ENCODE results near the gene ANO10. TPM values are rescaled to one million over a fixed set of nuclear protein-coding genes. Genes with fewer than 3 reads are reported as not detected.
"Not testable (repeated sequence)": the region's sequence is repeated elsewhere in the genome, so short reads cannot be mapped to it uniquely, and the experiment has no call there.

The ANO10 gene
- total and polyA plus RNA-seq, 4 donors = 19.9 to 33.2 (median 25.3) TPM

DNA sequence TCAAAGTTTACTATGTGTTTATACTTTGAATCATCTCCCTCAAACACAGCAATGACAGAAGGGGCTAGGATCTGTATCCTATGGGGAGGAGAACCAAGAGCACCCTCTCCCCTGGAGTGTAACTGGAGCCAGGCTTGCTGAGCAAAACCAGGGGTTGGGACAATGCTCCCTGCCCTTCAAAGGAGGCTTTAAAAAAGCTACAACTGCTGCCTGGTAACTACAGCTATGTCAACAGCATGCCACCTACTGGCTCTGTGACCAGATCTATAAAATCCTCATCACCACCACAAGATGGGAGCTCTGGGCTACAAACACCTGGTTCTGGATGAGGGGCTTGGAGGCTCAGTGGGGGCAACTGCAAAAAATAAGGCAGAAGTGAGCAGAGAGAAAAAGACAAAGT, 61.9 kb downstream of the ANO10 start:
- H3K9ac ChIP-seq (ENCODE audit: insufficient read depth in 1 of 2, low read length in 2 of 2) = no peak overlapping the region
- H3K4me3 ChIP-seq = no peak overlapping the region
- DNase-seq (no peak), ATAC-seq (ENCODE audit: insufficient read depth, low FRiP score) (no peak)
- H3K36me3 ChIP-seq (ENCODE audit: control insufficient read depth in 4 of 4, insufficient read depth in 4 of 4, low read length in 4 of 4) = peaks cover 0 to 6% (median 1%) of the 10 kb centered on the region in 4 donors
- H3K27ac ChIP-seq (ENCODE audit: low read depth in 1 of 2, low read length in 1 of 2) = no peak overlapping the region
- no peaks in the 10 kb centered on the region for H3K9me3 ChIP-seq (ENCODE audit: control insufficient read depth in 4 of 4, insufficient read depth in 3 of 4, low read length in 3 of 4)
- no peaks in the 10 kb centered on the region for H3K4me1 ChIP-seq (ENCODE audit: control insufficient read depth in 5 of 5, insufficient read depth in 5 of 5, low read length in 5 of 5)
- TF ChIP-seq, protein P1, sequence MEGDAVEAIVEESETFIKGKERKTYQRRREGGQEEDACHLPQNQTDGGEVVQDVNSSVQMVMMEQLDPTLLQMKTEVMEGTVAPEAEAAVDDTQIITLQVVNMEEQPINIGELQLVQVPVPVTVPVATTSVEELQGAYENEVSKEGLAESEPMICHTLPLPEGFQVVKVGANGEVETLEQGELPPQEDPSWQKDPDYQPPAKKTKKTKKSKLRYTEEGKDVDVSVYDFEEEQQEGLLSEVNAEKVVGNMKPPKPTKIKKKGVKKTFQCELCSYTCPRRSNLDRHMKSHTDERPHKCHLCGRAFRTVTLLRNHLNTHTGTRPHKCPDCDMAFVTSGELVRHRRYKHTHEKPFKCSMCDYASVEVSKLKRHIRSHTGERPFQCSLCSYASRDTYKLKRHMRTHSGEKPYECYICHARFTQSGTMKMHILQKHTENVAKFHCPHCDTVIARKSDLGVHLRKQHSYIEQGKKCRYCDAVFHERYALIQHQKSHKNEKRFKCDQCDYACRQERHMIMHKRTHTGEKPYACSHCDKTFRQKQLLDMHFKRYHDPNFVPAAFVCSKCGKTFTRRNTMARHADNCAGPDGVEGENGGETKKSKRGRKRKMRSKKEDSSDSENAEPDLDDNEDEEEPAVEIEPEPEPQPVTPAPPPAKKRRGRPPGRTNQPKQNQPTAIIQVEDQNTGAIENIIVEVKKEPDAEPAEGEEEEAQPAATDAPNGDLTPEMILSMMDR (IDR thresholded peaks at IDR 0.05; ENCODE audit: control extremely low read depth, extremely low read depth) = no peak
- no peaks in the 10 kb centered on the region for H3K27me3 ChIP-seq (ENCODE audit: control insufficient read depth in 3 of 3, insufficient read depth in 3 of 3, low read length in 2 of 3)

DNA sequence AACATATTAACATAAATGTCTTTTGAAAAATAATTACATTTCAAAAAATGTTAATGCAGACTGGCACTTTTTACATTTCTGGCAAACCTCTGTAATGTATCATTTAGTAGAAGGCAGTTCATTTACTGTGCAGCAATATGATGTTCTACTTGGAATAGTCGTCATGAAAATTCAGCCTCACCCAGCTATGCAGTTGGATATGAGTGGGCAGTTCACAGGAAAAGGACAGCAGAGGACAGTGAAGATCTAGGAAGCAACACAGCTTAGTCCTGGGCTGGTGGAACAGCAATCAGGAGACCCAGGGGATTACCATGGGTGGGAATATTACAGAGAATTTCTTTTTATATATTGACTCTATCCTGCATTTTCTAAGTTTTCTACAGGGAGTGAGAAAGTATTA, 63.6 kb downstream of the ANO10 start:
- Histone ChIP-seq H3K9me3 (ENCODE audit: control insufficient read depth in 4 of 4, insufficient read depth in 3 of 4, low read length in 3 of 4) (no peaks in the 10 kb centered on the region), H3K36me3 (ENCODE audit: control insufficient read depth in 4 of 4, insufficient read depth in 4 of 4, low read length in 4 of 4) (peaks cover 0 to 6% (median 3%) of the 10 kb centered on the region in 4 donors), H3K4me1 (ENCODE audit: control insufficient read depth in 5 of 5, insufficient read depth in 5 of 5, low read length in 5 of 5) (no peaks in the 10 kb centered on the region), H3K4me3 (no peak overlapping the region), H3K27ac (ENCODE audit: low read depth in 1 of 2, low read length in 1 of 2) (no peak overlapping the region), H3K9ac (ENCODE audit: insufficient read depth in 1 of 2, low read length in 2 of 2) (no peak overlapping the region), H3K27me3 (ENCODE audit: control insufficient read depth in 3 of 3, insufficient read depth in 3 of 3, low read length in 2 of 3) (no peaks in the 10 kb centered on the region)
- 80 to 84% methylated on average over 1 of the region's 1 CpG for WGBS, 2 donors
- DNase-seq (no peak), ATAC-seq (ENCODE audit: insufficient read depth, low FRiP score) (no peak)
- TF ChIP-seq, protein P1 (IDR thresholded peaks at IDR 0.05; ENCODE audit: control extremely low read depth, extremely low read depth) = no peak

DNA sequence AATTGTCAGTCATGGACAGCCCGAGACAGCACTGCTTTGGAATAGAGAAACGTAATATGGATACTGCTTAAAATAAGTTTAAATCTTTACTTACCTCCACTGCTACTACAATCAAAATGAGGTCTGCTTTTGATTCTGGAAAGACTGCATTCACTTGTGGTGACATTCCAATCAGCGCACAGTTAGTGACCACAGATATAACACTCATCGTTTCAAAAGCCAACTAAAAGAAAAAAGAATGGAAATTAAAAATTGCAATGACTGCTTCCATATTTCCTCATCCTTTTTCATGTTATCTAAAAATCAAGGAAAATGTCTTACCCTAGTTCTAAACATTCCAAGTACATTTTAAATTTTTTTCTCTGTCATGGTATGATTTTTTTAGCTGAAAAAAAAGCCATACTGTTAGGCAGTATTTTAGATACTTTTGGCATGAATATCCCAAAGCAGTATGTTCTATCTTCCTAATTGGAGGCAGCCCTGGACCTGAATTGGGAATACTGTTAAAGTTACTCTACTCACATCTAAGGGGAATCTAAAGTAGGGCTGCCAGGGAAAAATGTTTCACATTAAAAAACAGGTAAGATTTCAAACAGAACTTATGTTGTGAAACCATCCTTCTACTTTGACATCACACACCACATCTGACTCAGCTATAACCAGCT, 72.1 kb downstream of the ANO10 start:
- Histone ChIP-seq H3K9ac (ENCODE audit: insufficient read depth in 1 of 2, low read length in 2 of 2) (no peak overlapping the region), H3K27ac (ENCODE audit: low read depth in 1 of 2, low read length in 1 of 2) (no peak overlapping the region), H3K36me3 (ENCODE audit: control insufficient read depth in 4 of 4, insufficient read depth in 4 of 4, low read length in 4 of 4) (peaks cover 0 to 8% (median 2%) of the 10 kb centered on the region in 4 donors), H3K27me3 (ENCODE audit: control insufficient read depth in 3 of 3, insufficient read depth in 3 of 3, low read length in 2 of 3) (no peaks in the 10 kb centered on the region), H3K4me1 (ENCODE audit: control insufficient read depth in 5 of 5, insufficient read depth in 5 of 5, low read length in 5 of 5) (no peaks in the 10 kb centered on the region), H3K4me3 (no peak overlapping the region), H3K9me3 (ENCODE audit: control insufficient read depth in 4 of 4, insufficient read depth in 3 of 4, low read length in 3 of 4) (no peaks in the 10 kb centered on the region)
- no peak for DNase-seq
- ATAC-seq (ENCODE audit: insufficient read depth, low FRiP score) = no peak
- TF ChIP-seq, protein P1 (IDR thresholded peaks at IDR 0.05; ENCODE audit: control extremely low read depth, extremely low read depth) = no peak
- WGBS, 2 donors = 56 to 87% methylated on average over 4 of the region's 4 CpGs

DNA sequence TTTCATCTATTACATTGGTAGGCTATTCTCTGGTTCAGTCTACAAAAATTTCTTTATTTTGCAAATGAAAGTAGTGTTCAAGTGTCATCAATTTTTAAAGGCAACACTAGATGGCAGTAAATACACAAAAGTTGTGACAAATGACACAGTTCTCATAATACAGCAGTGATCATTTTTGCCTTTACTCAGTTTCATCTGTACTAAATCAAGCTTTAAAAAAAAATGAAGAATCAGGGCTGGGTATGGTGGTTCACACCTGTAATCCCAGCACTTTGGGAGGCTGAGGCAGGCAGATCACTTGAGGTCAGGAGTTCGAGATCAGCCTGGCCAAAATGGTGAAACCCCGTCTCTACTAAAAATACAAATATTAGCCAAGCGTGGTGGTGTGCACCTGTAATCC, 77.5 kb downstream of the ANO10 start:
- H3K9ac ChIP-seq (ENCODE audit: insufficient read depth in 1 of 2, low read length in 2 of 2); H3K4me3 ChIP-seq; H3K27ac ChIP-seq (ENCODE audit: low read depth in 1 of 2, low read length in 1 of 2); H3K9me3 ChIP-seq (ENCODE audit: control insufficient read depth in 4 of 4, insufficient read depth in 3 of 4, low read length in 3 of 4); H3K27me3 ChIP-seq (ENCODE audit: control insufficient read depth in 3 of 3, insufficient read depth in 3 of 3, low read length in 2 of 3); H3K36me3 ChIP-seq (ENCODE audit: control insufficient read depth in 4 of 4, insufficient read depth in 4 of 4, low read length in 4 of 4): not testable (repeated sequence)
- peaks cover 0 to 11% (median 0%) of the 10 kb centered on the region in 5 donors for H3K4me1 ChIP-seq (ENCODE audit: control insufficient read depth in 5 of 5, insufficient read depth in 5 of 5, low read length in 5 of 5)
- DNase-seq = peak in 2 of 3 donors; percentile 71 to 76
- peak; percentile 47 for ATAC-seq (ENCODE audit: insufficient read depth, low FRiP score)
- TF ChIP-seq, protein P1 (IDR thresholded peaks at IDR 0.05; ENCODE audit: control extremely low read depth, extremely low read depth) = peak; percentile 67
- 98 to 99% methylated on average over 3 of the region's 3 CpGs for WGBS, 2 donors
